WTC11 (cell line): Measurements from ENCODE around the gene ARAF. TPM values are rescaled to one million over a fixed set of nuclear protein-coding genes. Genes with fewer than 3 reads are reported as not detected.

Experiments used
- ATAC-seq: fragments of 200-7000 bp; cut with Tn5 transposase; 2 replicates; pipeline ENCODE4 v1.10.0; 2021; ENCODE audit warnings: mild to moderate bottlenecking, moderate library complexity
- CTCF ChIA-PET: fragments of 300-600 bp; sonication (Branson Sonifier 250); formaldehyde crosslinking; loops from one replicate; lab custom pipeline; 2021; ENCODE audit warnings: antibody characterized with exemption; lab: Charles Lee
- POLR2A ChIA-PET: fragments of 350-600 bp; sonication (Branson Sonifier 250); formaldehyde crosslinking; loops from one replicate; lab custom pipeline; 2021; ENCODE audit warnings: antibody characterized with exemption; lab: Charles Lee
- DNase-seq: peaks from one replicate; pipeline ENCODE4 v3.0.0; 2021; ENCODE audit warnings: low spot score
- H3K27ac Mint-ChIP-seq: 2 replicates; pipeline ENCODE4 v1.8.0; 2021; ENCODE audit warnings: mixed read lengths
- H3K27me3 Mint-ChIP-seq: 2 replicates; pipeline ENCODE4 v1.8.0; 2021; ENCODE audit warnings: low read depth, mild to moderate bottlenecking, moderate library complexity, mixed read lengths
- H3K36me3 Mint-ChIP-seq: 2 replicates; pipeline ENCODE4 v1.8.0; 2021; ENCODE audit warnings: mixed read lengths
- H3K4me1 Mint-ChIP-seq: 2 replicates; pipeline ENCODE4 v1.8.0; 2022; ENCODE audit warnings: mixed read lengths
- H3K4me3 Mint-ChIP-seq: 2 replicates; pipeline ENCODE4 v1.8.0; 2021; ENCODE audit warnings: mild to moderate bottlenecking, moderate library complexity, mixed read lengths
- H3K9me3 Mint-ChIP-seq: 2 replicates; pipeline ENCODE4 v1.8.0; 2021; ENCODE audit warnings: mixed read lengths
- ATF1 ChIP-seq: sonication (generic); formaldehyde crosslinking; IDR thresholded peaks from 2 replicates; pipeline ENCODE4 v1.8.1; 2023; ENCODE audit warnings: mild to moderate bottlenecking, moderate library complexity, missing genetic modification reagents
- ATF3 ChIP-seq: sonication (generic); formaldehyde crosslinking; conservative IDR thresholded peaks from 2 replicates; pipeline ENCODE4 v1.8.1; 2022; ENCODE audit warnings: mild to moderate bottlenecking, missing genetic modification reagents
- ATF6 ChIP-seq: sonication (generic); formaldehyde crosslinking; IDR thresholded peaks from 2 replicates; pipeline ENCODE4 v1.8.1; 2023; ENCODE audit warnings: mild to moderate bottlenecking, missing genetic modification reagents
- CDX4 ChIP-seq: fragments of 250-450 bp; sonication (Bioruptor Pico); IDR thresholded peaks from 2 replicates; pipeline ENCODE4 v1.9.0; 2021; ENCODE audit warnings: moderate library complexity, mild to moderate bottlenecking, inconsistent platforms, borderline replicate concordance
- E2F4 ChIP-seq: sonication (generic); formaldehyde crosslinking; IDR thresholded peaks from 2 replicates; pipeline ENCODE4 v1.8.1; 2022; ENCODE audit warnings: low read depth, mild to moderate bottlenecking, moderate library complexity, missing genetic modification reagents, borderline replicate concordance
- E2F5 ChIP-seq: sonication (generic); formaldehyde crosslinking; IDR thresholded peaks from 2 replicates; pipeline ENCODE4 v1.8.1; 2022; ENCODE audit warnings: mild to moderate bottlenecking, moderate library complexity, missing genetic modification reagents
- ESRRA ChIP-seq: sonication (generic); formaldehyde crosslinking; IDR thresholded peaks from 2 replicates; pipeline ENCODE4 v1.8.1; 2022; ENCODE audit warnings: mild to moderate bottlenecking, missing genetic modification reagents, borderline replicate concordance
- FOXJ3 ChIP-seq: sonication (generic); formaldehyde crosslinking; IDR thresholded peaks from 2 replicates; pipeline ENCODE4 v1.9.0; 2021; ENCODE audit warnings: missing genetic modification reagents, mild to moderate bottlenecking, borderline replicate concordance
- FOXK1 ChIP-seq: sonication (generic); formaldehyde crosslinking; IDR thresholded peaks from 2 replicates; pipeline ENCODE4 v1.8.0; 2022; ENCODE audit warnings: mild to moderate bottlenecking, moderate library complexity, missing genetic modification reagents
- FOXP1 ChIP-seq: sonication (generic); formaldehyde crosslinking; IDR thresholded peaks from 2 replicates; pipeline ENCODE4 v1.8.0; 2022; ENCODE audit warnings: missing genetic modification reagents, mild to moderate bottlenecking, moderate library complexity, borderline replicate concordance
- GRHL2 ChIP-seq: fragments of 250-450 bp; sonication (Bioruptor Pico); IDR thresholded peaks from 2 replicates; pipeline ENCODE4 v1.8.0; 2022; ENCODE audit warnings: mild to moderate bottlenecking, moderate library complexity; ENCODE audit not compliant: insufficient replicate concordance, severe bottlenecking
- HMGA2 ChIP-seq: fragments of 250-450 bp; sonication (Bioruptor Pico); IDR thresholded peaks from 2 replicates; pipeline ENCODE4 v1.4.0; 2021; ENCODE audit warnings: mild to moderate bottlenecking, moderate library complexity
- HMGXB4 ChIP-seq: sonication (generic); formaldehyde crosslinking; IDR thresholded peaks from 2 replicates; pipeline ENCODE4 v1.8.1; 2023; ENCODE audit warnings: mild to moderate bottlenecking, moderate library complexity, missing genetic modification reagents
- IRF2 ChIP-seq: sonication (generic); formaldehyde crosslinking; IDR thresholded peaks from 2 replicates; pipeline ENCODE4 v1.8.0; 2022; ENCODE audit warnings: low read depth, missing genetic modification reagents, borderline replicate concordance
- MXD4 ChIP-seq: fragments of 250-450 bp; sonication (Bioruptor Pico); IDR thresholded peaks from 2 replicates; pipeline ENCODE4 v1.8.0; 2021; ENCODE audit warnings: mild to moderate bottlenecking, moderate library complexity, borderline replicate concordance
- RORB ChIP-seq: fragments of 250-450 bp; sonication (Bioruptor Pico); IDR thresholded peaks from 2 replicates; pipeline ENCODE4 v1.9.0; 2021; ENCODE audit warnings: mild to moderate bottlenecking
- SOX15 ChIP-seq: fragments of 250-450 bp; sonication (Bioruptor Pico); IDR thresholded peaks from 2 replicates; pipeline ENCODE4 v1.9.0; 2021; ENCODE audit warnings: mild to moderate bottlenecking
- TCF7 ChIP-seq: sonication (generic); formaldehyde crosslinking; IDR thresholded peaks from 2 replicates; pipeline ENCODE4 v1.8.0; 2022; ENCODE audit warnings: mild to moderate bottlenecking, low read depth, missing genetic modification reagents, moderate library complexity
- ZBTB21 ChIP-seq: sonication (generic); formaldehyde crosslinking; IDR thresholded peaks from 2 replicates; pipeline ENCODE4 v1.8.1; 2023; ENCODE audit warnings: mild to moderate bottlenecking, missing genetic modification reagents, borderline replicate concordance
- ZMAT4 ChIP-seq: fragments of 250-450 bp; sonication (Bioruptor Pico); IDR thresholded peaks from 2 replicates; pipeline ENCODE4 v1.9.0; 2021; ENCODE audit warnings: mild to moderate bottlenecking
- ZNF232 ChIP-seq: sonication (generic); formaldehyde crosslinking; IDR thresholded peaks from 2 replicates; pipeline ENCODE4 v1.8.0; 2022; ENCODE audit warnings: mild to moderate bottlenecking, missing genetic modification reagents
- ZNF396 ChIP-seq: fragments of 250-450 bp; sonication (Bioruptor Pico); IDR thresholded peaks from 2 replicates; pipeline ENCODE4 v1.8.0; 2021; ENCODE audit warnings: mild to moderate bottlenecking, moderate library complexity, borderline replicate concordance
- ZNF416 ChIP-seq: fragments of 250-450 bp; sonication (Bioruptor Pico); IDR thresholded peaks from 2 replicates; pipeline ENCODE4 v1.9.0; 2021; ENCODE audit warnings: mild to moderate bottlenecking, inconsistent platforms
- ZNF423 ChIP-seq: fragments of 250-450 bp; sonication (Bioruptor Pico); IDR thresholded peaks from 2 replicates; pipeline ENCODE4 v2.1.2; 2022; ENCODE audit warnings: mild to moderate bottlenecking, moderate library complexity
- total RNA-seq: library from RNA; stranded (reverse); gene quantifications from 3 replicates; pipeline ENCODE4 v1.2.3, GENCODE V29; 2021

The ARAF gene
- total RNA-seq, 1 experiment from 2014 or later = 55.1 TPM

GRCh38 chrX:47586043-47586787, 25.2 kb downstream of the ARAF start:
- Mint-ChIP-seq H3K36me3 (no peaks in the 10 kb centered on the region), H3K4me1 (peaks cover 26% of the 10 kb centered on the region), H3K9me3 (no peaks in the 10 kb centered on the region), H3K27me3 (no peaks in the 10 kb centered on the region; the same call in 1 of the 2 replicates), H3K4me3 (no peak overlapping the region), H3K27ac (no peak overlapping the region; the same call in 1 of the 2 replicates)
- CTCF ChIA-PET = interaction anchor here (0.8 to 1.5 kb wide), 4 partner anchors 10 to 63 kb away, joined by 3 to 4 read pairs (median 3); no protein-coding TSS in a partner anchor
- POLR2A ChIA-PET = no interaction called here
- ATAC-seq = no peak
- TF ChIP-seq CDX4 (CRISPR knock-in tag) = no peak
- TF ChIP-seq FOXJ3 (CRISPR knock-in tag) = no peak
- no peak for TF ChIP-seq E2F5 (CRISPR knock-in tag)
- TF ChIP-seq MXD4 (CRISPR knock-in tag) = no peak
- no peak for TF ChIP-seq ATF3 (CRISPR knock-in tag)
- no peak for TF ChIP-seq ATF1 (CRISPR knock-in tag)
- no peak for TF ChIP-seq ZMAT4 (CRISPR knock-in tag)
- TF ChIP-seq FOXP1 (CRISPR knock-in tag) = no peak
- no peak for TF ChIP-seq GRHL2
- TF ChIP-seq HMGA2 (CRISPR knock-in tag) = no peak
- TF ChIP-seq ZNF396 (CRISPR knock-in tag) = no peak
- no peak for TF ChIP-seq ZBTB21
- no peak for TF ChIP-seq FOXK1 (CRISPR knock-in tag)
- TF ChIP-seq ESRRA = no peak
- TF ChIP-seq ZNF416 (CRISPR knock-in tag) = no peak
- TF ChIP-seq TCF7 (CRISPR knock-in tag) = no peak
- no peak for TF ChIP-seq SOX15 (CRISPR knock-in tag)
- no peak for TF ChIP-seq E2F4 (CRISPR knock-in tag)
- no peak for TF ChIP-seq IRF2 (CRISPR knock-in tag)
- no peak for DNase-seq

GRCh38 chrX:47587091-47587891, 26.3 kb downstream of the ARAF start:
- CTCF ChIA-PET = no interaction called here
- no peak for ATAC-seq
- Mint-ChIP-seq H3K4me1 (peaks cover 21% of the 10 kb centered on the region), H3K4me3 (no peak overlapping the region), H3K9me3 (no peaks in the 10 kb centered on the region), H3K27me3 (no peaks in the 10 kb centered on the region; the same call in 1 of the 2 replicates), H3K36me3 (no peaks in the 10 kb centered on the region), H3K27ac (no peak overlapping the region)
- POLR2A ChIA-PET = interaction anchor here (0.6 kb wide), 1 partner anchor 20 kb away, joined by 4 read pairs; no protein-coding TSS in a partner anchor
- no peak for TF ChIP-seq FOXP1 (CRISPR knock-in tag)
- TF ChIP-seq ATF6 (CRISPR knock-in tag) = no peak
- TF ChIP-seq TCF7 (CRISPR knock-in tag) = no peak
- no peak for TF ChIP-seq ZNF423 (CRISPR knock-in tag)
- no peak for TF ChIP-seq HMGXB4 (CRISPR knock-in tag)
- no peak for TF ChIP-seq ZNF416 (CRISPR knock-in tag)
- no peak for TF ChIP-seq RORB (CRISPR knock-in tag)
- TF ChIP-seq ZNF232 = no peak
- DNase-seq = no peak
